ENCODE data around the gene SLC39A11.
"Not testable (repeated sequence)": the region's sequence is repeated elsewhere in the genome, so short reads cannot be mapped to it uniquely, and the experiment has no call there.

Gene SLC39A11

GRCh38 chr17:72916991-72917390, 175.5 kb downstream of the SLC39A11 start:
- no peak for DNase-seq (ENCODE audit: low spot score)

- DNase-seq (ENCODE audit: low spot score) = no peak
Measured at GRCh38 chr17:72915625-72916081, 176.8 kb downstream of the SLC39A11 start.

GRCh38 chr17:72913142-72913682, 179.3 kb downstream of the SLC39A11 start:
- DNase-seq (ENCODE audit: low spot score) = no peak

- no peak for DNase-seq (ENCODE audit: low spot score)
Measured at GRCh38 chr17:72906306-72906705, 186.2 kb downstream of the SLC39A11 start.

GRCh38 chr17:72903522-72903921, 189.0 kb downstream of the SLC39A11 start:
- DNase-seq (ENCODE audit: low spot score) = no peak

- no peak for DNase-seq (ENCODE audit: low spot score)
Measured at GRCh38 chr17:72901657-72902056, 190.8 kb downstream of the SLC39A11 start.

GRCh38 chr17:72901083-72901482, 191.4 kb downstream of the SLC39A11 start:
- no peak for DNase-seq (ENCODE audit: low spot score)

- no peak for DNase-seq (ENCODE audit: low spot score)
Measured at GRCh38 chr17:72900654-72900971, 191.9 kb downstream of the SLC39A11 start.

- no peak for DNase-seq (ENCODE audit: low spot score)
Measured at GRCh38 chr17:72898725-72899124, 193.8 kb downstream of the SLC39A11 start.

- not testable (repeated sequence) for DNase-seq (ENCODE audit: low spot score)
Measured at GRCh38 chr17:72896288-72896687, 196.2 kb downstream of the SLC39A11 start.

GRCh38 chr17:72891627-72892026, 200.9 kb downstream of the SLC39A11 start:
- DNase-seq (ENCODE audit: low spot score) = no peak

GRCh38 chr17:72890711-72891110, 201.8 kb downstream of the SLC39A11 start:
- DNase-seq (ENCODE audit: low spot score) = no peak

GRCh38 chr17:72887917-72888316, 204.6 kb downstream of the SLC39A11 start:
- DNase-seq (ENCODE audit: low spot score) = no peak

GRCh38 chr17:72887322-72887721, 205.2 kb downstream of the SLC39A11 start:
- DNase-seq (ENCODE audit: low spot score) = no peak

- DNase-seq (ENCODE audit: low spot score) = no peak
Measured at GRCh38 chr17:72886622-72887021, 205.9 kb downstream of the SLC39A11 start.

GRCh38 chr17:72884066-72884465, 208.4 kb downstream of the SLC39A11 start:
- peak; percentile 93 for DNase-seq (ENCODE audit: low spot score)

- no peak for DNase-seq (ENCODE audit: low spot score)
Measured at GRCh38 chr17:72883351-72883750, 209.1 kb downstream of the SLC39A11 start.

GRCh38 chr17:72882426-72882825, 210.1 kb downstream of the SLC39A11 start:
- DNase-seq (ENCODE audit: low spot score) = no peak

- DNase-seq (ENCODE audit: low spot score) = no peak
Measured at GRCh38 chr17:72879877-72880276, 212.6 kb downstream of the SLC39A11 start.

- no peak for DNase-seq (ENCODE audit: low spot score)
Measured at GRCh38 chr17:72878975-72879660, 213.4 kb downstream of the SLC39A11 start.

- DNase-seq (ENCODE audit: low spot score) = no peak
Measured at GRCh38 chr17:72877348-72877747, 215.1 kb downstream of the SLC39A11 start.

GRCh38 chr17:72876413-72876812, 216.1 kb downstream of the SLC39A11 start:
- no peak for DNase-seq (ENCODE audit: low spot score)

GRCh38 chr17:72875361-72875760, 217.1 kb downstream of the SLC39A11 start:
- no peak for DNase-seq (ENCODE audit: low spot score)

- no peak for DNase-seq (ENCODE audit: low spot score)
Measured at GRCh38 chr17:72872396-72872795, 220.1 kb downstream of the SLC39A11 start.
